ENCODE results near the gene SNX2.

The SNX2 gene

GRCh38 chr5:122790354-122791103 lies 15.6 kb downstream of the SNX2 start:
- Histone ChIP-seq H3K79me2 (ENCODE audit: insufficient read depth, low read depth) (peaks cover 52% of the 10 kb centered on the region), H3K4me2 (no peak overlapping the region), H4K20me1 (ENCODE audit: insufficient read depth) (no peaks in the 10 kb centered on the region), H3K27me3 (ENCODE audit: insufficient read depth, low read depth) (no peaks in the 10 kb centered on the region), H3K27ac (no peak overlapping the region), H3K9ac (no peak overlapping the region), H3K4me3 (IDR thresholded peaks at IDR 0.05; ENCODE audit: insufficient read depth, low read depth, low read length) (no peak overlapping the region), H2AFZ (ENCODE audit: low read depth) (no peak overlapping the region), H3K4me1 (ENCODE audit: low read depth, poor library complexity, severe bottlenecking) (peaks cover 24% of the 10 kb centered on the region), H3K36me3 (ENCODE audit: insufficient read depth) (no peaks in the 10 kb centered on the region)
- TF ChIP-seq, protein P1, sequence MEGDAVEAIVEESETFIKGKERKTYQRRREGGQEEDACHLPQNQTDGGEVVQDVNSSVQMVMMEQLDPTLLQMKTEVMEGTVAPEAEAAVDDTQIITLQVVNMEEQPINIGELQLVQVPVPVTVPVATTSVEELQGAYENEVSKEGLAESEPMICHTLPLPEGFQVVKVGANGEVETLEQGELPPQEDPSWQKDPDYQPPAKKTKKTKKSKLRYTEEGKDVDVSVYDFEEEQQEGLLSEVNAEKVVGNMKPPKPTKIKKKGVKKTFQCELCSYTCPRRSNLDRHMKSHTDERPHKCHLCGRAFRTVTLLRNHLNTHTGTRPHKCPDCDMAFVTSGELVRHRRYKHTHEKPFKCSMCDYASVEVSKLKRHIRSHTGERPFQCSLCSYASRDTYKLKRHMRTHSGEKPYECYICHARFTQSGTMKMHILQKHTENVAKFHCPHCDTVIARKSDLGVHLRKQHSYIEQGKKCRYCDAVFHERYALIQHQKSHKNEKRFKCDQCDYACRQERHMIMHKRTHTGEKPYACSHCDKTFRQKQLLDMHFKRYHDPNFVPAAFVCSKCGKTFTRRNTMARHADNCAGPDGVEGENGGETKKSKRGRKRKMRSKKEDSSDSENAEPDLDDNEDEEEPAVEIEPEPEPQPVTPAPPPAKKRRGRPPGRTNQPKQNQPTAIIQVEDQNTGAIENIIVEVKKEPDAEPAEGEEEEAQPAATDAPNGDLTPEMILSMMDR (conservative IDR thresholded peaks at IDR 0.05; ENCODE audit: low read depth, low read length), result no peak

GRCh38 chr5:122805481-122805880 lies 30.6 kb downstream of the SNX2 start:
- no peak overlapping the region for H3K4me2 ChIP-seq
- TF ChIP-seq, protein P1 (conservative IDR thresholded peaks at IDR 0.05; ENCODE audit: low read depth, low read length), result no peak
- H3K4me1 ChIP-seq (ENCODE audit: low read depth, poor library complexity, severe bottlenecking), result no peaks in the 10 kb centered on the region
- no peak overlapping the region for H2AFZ ChIP-seq (ENCODE audit: low read depth)
- H3K9ac ChIP-seq, result no peak overlapping the region
- no peak overlapping the region for H3K4me3 ChIP-seq (IDR thresholded peaks at IDR 0.05; ENCODE audit: insufficient read depth, low read depth, low read length)
- H3K27me3 ChIP-seq (ENCODE audit: insufficient read depth, low read depth), result no peaks in the 10 kb centered on the region
- H3K27ac ChIP-seq, result no peak overlapping the region
- no peaks in the 10 kb centered on the region for H4K20me1 ChIP-seq (ENCODE audit: insufficient read depth)
- no peaks in the 10 kb centered on the region for H3K79me2 ChIP-seq (ENCODE audit: insufficient read depth, low read depth)
- no peaks in the 10 kb centered on the region for H3K36me3 ChIP-seq (ENCODE audit: insufficient read depth)

GRCh38 chr5:122810405-122810804 lies 35.5 kb downstream of the SNX2 start:
- TF ChIP-seq, protein P1 (conservative IDR thresholded peaks at IDR 0.05; ENCODE audit: low read depth, low read length), result no peak
- no peak overlapping the region for H3K4me3 ChIP-seq (IDR thresholded peaks at IDR 0.05; ENCODE audit: insufficient read depth, low read depth, low read length)
- no peak overlapping the region for H3K9ac ChIP-seq
- H3K79me2 ChIP-seq (ENCODE audit: insufficient read depth, low read depth), result no peaks in the 10 kb centered on the region
- no peak overlapping the region for H3K4me2 ChIP-seq
- no peak overlapping the region for H3K27ac ChIP-seq
- no peak overlapping the region for H2AFZ ChIP-seq (ENCODE audit: low read depth)
- no peaks in the 10 kb centered on the region for H3K27me3 ChIP-seq (ENCODE audit: insufficient read depth, low read depth)
- H3K36me3 ChIP-seq (ENCODE audit: insufficient read depth), result no peaks in the 10 kb centered on the region
- no peaks in the 10 kb centered on the region for H4K20me1 ChIP-seq (ENCODE audit: insufficient read depth)
- H3K4me1 ChIP-seq (ENCODE audit: low read depth, poor library complexity, severe bottlenecking), result no peaks in the 10 kb centered on the region

- Histone ChIP-seq H3K36me3 (ENCODE audit: insufficient read depth) (no peaks in the 10 kb centered on the region), H3K79me2 (ENCODE audit: insufficient read depth, low read depth) (no peaks in the 10 kb centered on the region), H3K4me2 (no peak overlapping the region), H3K4me3 (IDR thresholded peaks at IDR 0.05; ENCODE audit: insufficient read depth, low read depth, low read length) (no peak overlapping the region), H4K20me1 (ENCODE audit: insufficient read depth) (no peaks in the 10 kb centered on the region), H3K27ac (no peak overlapping the region), H3K27me3 (ENCODE audit: insufficient read depth, low read depth) (no peaks in the 10 kb centered on the region), H3K4me1 (ENCODE audit: low read depth, poor library complexity, severe bottlenecking) (no peaks in the 10 kb centered on the region), H2AFZ (ENCODE audit: low read depth) (no peak overlapping the region), H3K9ac (no peak overlapping the region)
- TF ChIP-seq, protein P1 (conservative IDR thresholded peaks at IDR 0.05; ENCODE audit: low read depth, low read length), result no peak
These were observed 40.4 kb downstream of the SNX2 start for GRCh38 chr5:122815218-122815767.
